Kidney capillary endothelial cell (primary cell): ENCODE results near the gene INCENP.
A peak's percentile ranks its signal among the peaks of the same experiment; 100 is the strongest.
"Not testable (repeated sequence)": the region's sequence is repeated elsewhere in the genome, so short reads cannot be mapped to it uniquely, and the experiment has no call there.

Experiments used
- DNase-seq: peaks from one replicate; pipeline ENCODE4 v3.0.0-alpha.2; 2018; ENCODE audit warnings: low spot score

Gene INCENP

DNA sequence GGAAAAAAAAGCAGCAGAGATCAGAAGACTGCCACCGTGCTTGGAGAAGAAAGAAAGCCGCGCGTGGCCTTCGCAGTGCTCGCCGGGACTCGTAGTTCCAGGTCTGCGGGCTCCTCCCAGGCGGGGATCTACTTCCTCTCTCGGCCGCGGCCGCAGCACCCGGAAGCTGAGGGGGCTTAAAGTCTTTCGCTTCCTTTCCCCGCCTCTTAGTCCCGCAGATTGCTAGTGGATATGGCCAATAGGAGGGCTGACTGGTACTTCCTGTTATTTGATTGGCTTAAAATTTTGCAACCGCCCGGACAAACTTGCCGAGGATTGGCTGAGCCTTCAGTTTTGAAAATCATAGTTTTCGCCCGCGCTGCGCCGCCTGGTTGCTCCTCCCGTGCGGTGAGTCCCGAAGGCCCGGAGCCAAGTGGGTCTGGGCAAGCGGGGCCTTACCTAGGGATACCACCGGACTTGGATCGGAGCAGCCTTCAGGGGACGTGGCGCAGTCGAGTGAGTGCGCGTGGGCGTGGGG is at the start of gene INCENP:
INCENP (plus strand) TSS at position 343 of the 517 bp plus-strand sequence. CDS start 4,151 bp downstream, outside the sequence.
- DNase-seq, result peak; percentile 97

DNA sequence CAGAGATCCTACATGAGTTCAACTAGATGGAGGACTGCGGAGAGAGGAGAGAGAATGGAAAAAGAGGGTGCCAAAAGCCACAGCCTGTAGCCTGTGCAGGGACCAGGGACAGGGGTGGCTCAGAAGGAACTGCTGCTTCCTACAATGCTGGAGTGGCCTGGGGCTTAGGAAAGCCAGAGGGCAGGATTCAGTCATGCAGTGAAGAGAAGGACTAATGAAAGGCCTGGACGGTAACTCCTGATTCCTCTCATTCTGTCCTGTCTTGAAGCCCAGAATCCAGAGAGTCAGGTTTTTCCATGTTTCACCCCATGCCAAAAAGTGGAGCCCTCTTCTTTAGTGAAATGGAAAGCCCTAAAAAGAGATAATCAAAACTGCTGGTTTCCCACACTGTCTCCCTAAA is 48.4 kb upstream of the INCENP start:
- DNase-seq, result no peak

DNA sequence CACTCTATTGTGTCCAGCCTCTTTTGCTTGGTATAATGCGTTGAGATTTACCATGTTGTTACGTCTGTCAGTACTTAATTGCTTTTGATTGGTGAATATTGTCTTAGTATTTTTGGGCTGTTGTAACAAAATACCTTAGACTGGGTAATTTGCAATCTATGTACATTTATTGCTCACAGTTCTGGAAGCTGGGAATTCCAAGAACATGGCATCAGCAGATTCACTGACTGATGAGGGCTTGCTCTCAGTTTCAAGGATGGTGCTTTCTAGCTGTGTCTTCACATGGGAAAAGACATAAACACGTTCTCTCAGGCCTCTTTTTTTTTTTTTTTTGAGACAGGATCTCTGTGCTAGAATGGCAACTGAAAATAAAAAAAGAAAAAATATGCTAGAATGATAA is 46.7 kb upstream of the INCENP start:
- no peak for DNase-seq

DNA sequence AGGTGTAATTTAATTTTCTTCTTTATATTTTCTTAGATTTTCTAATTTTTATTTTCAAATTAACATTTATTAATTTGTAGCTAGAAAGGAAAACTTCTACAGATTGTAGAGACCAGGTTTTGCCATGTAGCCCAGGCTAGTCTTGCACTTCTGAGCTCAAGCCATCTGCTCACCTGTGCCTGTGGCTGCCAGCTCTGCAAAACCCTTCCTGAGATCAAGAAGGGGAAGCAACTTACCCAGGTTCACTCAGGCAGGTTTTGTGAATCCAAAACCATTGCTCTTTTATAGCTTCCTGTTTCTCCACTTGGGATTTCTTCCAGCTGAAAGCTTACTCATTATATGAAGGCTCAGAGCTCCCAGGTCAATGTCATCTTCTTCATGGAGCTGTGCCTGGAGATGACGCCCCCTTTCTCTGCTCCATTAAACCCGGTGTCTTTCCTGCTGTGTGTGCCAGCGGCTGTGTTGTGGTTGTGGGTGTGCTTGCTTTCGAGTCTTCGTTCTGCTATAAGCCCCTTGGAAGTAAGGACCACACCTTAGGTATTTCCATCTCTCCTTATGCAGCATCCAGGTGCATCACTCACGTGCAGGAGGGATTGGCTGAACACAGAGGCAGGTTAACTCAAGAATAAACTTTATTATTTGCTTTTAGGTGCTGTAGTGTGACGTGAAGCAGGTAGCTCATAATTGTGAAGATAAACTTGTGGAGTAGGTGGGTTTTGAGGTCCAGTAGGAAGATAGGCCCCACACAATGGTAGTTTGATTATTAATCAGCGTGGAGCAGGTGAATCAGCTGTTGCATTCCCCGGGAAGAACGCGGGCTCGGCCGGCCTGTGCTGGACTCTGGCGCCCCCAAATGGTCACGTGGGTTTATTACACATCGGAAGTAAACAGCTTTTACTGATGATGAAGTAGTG is 42.2 kb upstream of the INCENP start:
- peak; percentile 65 for DNase-seq

DNA sequence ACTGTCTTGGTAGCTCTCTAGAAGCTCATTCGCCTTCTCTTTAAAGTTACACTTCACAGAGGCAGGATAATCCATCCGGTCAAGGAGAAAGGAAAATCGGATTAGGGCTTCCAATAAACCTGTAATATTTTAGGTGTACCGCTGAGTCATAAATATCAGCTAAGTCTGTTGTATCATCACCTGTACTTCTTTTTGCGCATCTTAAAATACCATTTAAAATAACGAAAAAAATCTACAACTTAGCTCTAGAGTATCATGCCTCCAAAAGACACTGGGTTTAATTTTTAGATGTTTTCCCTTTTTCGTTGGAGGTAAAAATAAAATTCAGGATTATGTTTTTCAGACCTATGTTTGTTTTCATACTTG is 41.5 kb upstream of the INCENP start:
- DNase-seq, result no peak

DNA sequence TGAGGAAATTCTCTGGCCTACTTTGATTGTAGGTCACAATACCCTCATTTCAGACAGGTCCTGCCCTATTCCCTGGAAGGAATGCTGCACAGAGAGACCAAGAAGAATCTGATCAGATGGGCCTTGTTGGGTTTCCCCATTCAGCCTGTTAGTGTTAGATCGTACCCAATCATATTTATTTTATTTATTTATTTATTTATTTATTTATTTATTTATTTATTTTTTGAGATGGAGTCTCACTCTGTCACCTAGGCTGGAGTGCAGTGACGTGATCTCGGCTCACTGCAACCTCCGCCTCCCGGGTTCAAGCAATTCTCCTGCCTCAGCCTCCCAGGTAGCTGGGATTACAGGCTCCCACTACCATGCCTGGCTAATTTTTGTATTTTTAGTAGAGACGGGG is 39.0 kb upstream of the INCENP start:
- DNase-seq, result not testable (repeated sequence)

DNA sequence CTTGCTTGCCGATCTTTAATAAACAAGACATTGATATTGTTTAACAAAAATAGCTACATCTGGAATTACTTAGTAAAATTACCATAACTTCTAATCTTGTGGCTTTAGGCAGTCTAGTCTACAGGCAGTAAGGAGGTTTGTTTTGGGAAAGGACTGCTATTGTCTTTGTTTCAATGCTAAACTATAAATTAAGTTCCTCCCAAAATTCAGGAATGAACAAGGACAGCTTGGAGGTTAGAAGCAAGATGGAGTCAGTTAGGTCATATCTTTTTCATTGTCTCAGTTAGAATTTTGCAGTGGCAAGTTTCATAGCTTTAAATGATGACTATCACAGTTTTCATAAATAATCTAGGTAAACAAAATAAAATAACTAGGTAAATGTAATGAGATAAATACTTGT is 36.1 kb upstream of the INCENP start:
- no peak for DNase-seq

DNA sequence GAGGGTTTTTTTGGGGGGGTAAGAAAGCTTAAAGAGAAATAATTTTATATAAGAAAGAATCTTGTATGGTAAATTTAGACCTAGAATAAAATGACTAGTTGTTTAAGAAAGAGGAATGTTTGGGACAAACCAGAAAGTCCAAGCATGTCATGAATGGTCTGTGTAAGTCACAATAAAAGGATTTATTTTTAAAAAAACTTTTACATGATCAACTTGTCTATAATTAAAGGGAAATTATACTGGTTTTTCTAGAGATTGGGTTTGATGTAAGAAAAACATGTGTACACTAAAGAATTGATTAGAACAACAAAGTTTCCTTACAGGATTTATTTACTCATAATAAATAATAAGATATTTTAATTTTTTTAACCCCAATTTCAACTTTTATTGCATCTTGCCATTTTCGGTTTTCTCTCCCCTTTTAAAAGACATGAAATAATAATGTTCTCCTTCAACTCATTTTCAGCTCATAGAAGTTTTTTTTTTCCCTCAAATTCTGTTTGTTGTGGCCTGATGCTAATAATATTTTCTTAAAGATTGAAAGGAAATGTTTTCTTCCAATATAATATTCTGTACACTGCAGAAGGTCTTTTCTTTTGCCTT is 35.4 kb upstream of the INCENP start:
- no peak for DNase-seq

DNA sequence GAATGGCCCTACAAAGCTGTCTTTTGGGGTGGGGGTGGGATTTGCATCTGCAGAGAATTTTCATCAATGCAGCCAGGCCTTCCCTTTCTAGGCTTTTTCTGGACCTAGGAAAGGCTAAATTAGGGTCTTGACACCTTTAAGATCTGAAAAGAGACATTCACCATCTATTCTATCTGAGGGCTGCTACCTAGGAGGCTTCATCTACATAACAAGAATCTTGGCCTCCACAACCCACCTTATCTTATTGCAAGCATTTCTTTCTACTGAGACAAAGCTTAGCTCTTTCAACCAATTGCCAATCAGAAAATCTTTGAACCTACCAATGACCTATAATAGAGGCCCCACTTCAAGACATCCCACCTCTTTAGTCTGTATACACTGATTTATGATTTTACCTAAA is 20.7 kb upstream of the INCENP start:
- no peak for DNase-seq

DNA sequence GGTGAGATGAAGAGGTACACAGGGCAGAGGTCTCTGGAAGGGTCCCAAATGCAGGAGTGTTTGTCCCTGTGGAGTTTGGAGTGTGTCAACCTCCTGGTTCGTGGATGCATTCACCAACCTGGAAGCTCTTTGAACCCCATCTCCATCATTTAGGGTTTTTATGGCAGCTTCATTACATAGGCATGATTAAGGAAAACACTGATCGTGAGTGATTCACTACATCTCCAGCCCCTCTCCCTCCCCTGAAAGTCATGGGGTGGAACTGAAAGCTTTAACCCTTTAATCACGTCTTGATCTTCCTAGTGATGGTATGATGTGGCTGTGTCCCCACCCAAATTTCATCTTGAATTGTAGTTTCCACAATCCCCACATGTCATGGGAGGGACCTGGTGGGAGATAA is 19.8 kb upstream of the INCENP start:
- DNase-seq, result no peak

DNA sequence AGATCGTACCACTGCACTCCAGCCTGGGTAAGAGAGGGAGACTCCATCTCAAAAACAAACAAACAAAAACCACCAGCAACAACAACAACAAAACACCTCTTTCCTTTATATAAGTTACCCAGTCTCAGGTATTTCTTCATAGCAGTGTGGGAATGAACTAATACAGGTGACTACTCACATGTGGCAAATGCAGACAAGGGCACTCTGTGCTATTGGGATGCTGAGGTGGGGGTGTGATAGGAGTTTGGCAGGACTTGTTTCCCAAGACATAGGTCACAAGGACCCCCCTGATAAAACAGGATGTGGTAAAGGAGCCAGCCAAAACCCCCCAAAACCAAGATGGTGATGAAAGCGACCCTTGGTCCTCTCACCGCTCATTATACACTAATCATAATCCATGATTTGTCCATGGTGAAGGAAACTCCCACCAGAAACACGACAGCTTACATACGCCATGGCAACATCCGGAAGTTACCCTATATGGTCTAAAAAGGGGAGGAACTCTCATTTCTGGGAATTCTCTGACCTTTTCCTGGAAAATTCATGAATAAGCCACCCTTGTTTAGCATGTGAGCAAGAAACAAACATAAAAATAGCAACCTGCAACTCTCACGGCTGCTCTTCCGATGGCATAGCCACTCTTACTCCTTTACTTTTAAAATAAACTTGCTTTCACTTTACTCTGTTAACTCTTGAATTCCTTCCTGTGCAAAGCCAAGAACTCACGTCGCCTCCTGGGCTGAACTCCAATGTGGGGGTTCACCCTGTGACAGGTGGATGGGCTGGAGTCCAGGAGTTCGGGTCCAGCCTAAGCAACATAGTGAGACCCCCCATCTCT is 18.8 kb upstream of the INCENP start:
- DNase-seq, result no peak

DNA sequence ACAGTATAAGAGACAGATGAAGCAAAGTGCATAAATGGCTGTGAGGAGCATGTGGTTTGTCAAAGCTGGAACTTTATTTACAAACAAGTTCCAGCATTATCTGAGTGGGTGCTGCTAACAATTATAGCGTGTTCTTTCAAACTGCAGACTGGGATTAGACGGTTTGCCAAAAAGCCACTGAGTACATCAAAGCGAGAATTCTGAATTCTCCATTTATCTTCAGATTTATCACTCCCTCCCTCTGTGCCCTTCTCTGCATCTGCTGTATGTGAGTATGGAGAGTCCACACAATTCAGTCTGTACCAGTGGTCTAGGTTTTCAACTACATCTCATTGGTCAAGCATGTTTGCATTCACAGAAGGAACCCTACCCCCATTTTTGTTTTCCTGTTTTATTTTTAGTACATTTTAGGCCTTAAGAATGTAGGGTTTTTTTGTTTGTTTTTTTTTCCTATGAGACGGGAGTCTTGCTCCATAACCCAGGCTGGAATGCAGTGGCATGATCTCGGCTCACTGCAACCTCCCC is 18.1 kb upstream of the INCENP start:
- no peak for DNase-seq

DNA sequence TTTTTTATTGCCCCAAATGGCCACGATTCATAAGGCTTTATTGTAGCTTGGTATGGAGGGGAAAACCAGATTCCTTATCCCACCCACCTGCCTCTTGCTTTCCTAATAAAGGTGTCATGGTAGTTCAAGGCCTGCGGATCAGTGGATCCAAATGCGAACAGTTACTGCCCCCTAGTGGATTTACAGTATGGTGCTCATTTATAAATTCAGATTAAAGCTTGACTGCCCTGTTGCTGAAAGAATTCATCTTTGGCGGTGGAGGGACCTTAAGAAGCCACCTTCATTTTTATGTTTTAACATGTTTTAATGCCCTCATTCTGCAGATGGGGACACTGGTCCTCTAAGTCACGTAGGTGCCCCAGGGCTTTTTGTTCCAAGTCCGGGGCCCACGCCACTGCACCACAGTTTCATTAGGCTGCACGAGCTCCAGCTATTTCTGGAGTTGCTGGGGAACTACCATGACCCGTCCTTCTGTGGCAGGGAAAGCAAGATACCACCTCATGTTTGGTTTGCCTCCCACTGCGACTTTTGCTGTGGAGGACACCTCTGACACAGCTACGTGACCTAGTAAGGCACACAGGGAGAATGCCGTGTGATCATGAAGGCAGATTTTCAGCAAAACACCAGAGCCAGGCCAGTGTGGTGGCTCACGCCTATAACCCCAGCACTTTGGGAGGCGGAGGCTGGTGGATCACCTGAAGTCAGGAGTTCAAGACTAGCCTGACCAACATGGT is 15.6 kb upstream of the INCENP start:
- peak; percentile 70 for DNase-seq

DNA sequence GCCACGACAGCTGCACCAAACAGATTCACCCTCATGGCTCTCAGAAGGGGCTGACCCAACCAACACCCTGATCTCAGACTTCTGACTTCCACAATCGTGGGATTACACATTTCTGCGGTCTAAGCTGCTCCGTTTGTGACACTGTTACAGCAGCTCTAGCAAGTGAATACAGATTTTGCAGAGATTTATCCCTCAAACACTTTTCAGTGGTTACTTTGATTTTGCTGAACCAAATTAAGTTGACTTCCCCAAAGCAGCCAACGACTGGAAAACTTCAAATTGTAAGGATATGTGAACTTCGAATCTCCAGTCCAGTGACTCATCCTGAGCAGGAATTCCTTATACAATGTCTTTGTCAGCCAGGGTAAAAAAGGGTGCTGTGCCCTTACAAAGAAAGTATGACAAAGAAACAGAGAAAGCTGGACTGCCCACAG is 14.8 kb upstream of the INCENP start:
- DNase-seq, result peak; percentile 57

DNA sequence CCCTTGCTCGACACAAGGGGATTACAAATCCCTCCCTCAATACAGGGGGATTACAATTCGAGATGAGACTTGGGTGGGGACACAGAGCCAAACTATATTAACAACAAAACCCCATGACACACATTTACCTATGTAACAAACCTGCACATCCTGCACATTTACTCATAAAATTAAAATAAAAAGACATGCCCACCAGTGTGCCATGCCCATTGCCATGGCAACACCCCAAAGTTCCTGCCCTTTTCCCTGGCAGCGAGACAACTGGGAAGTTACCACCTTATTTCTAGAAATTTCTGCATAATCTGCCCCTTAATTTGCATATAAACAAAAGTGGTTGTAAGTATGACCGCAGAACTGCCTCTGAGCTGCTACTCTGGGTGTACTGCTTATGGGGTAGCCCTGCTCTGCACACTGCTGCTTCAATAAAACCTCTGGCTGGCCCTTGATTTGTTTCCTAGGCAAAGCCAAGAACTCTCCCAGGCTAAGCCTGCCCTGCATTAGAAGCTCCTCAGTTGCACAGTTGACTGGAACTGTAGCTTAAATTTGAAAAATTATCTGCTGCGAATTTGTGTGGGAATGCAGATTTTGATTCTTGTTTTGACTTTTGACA is 8.6 kb upstream of the INCENP start:
- DNase-seq, result no peak

DNA sequence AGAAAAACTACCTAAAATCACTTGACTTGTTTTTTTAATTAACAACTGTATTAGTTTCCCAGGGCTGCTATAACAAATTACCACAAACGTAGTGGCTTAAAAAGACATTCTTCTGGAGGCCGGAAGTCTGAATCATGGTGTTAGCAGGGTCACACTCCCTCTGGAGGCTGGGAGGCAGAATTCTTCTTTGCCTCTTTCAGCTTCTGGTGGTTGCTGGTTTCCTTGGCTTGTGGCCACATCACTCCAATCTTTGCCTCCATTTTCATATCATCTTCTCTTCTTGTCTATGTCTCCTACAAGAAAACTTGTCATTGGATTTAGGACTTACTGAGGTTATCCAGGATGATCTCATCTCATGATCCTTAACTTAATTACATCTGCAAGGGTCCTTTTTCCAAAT is 7.4 kb upstream of the INCENP start:
- no peak for DNase-seq

DNA sequence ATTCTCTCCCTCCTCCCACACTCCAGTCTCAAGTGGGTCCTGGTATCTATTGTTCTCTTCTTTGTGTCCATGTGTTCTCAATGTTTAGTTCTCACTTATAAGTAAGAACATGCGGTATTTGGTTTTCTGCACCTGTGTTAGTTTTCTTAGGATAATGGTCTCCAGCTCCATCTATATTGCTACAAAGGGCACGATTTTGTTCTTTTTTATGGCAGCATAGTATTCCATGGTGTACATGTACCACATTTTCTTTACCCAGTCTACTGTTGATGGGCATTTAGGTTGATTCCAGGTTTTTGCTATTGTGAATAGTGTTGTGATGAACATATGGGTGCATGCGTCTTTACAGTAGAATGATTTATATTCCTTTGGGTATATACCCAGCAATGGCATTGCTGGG is 4.2 kb upstream of the INCENP start:
- no peak for DNase-seq

DNA sequence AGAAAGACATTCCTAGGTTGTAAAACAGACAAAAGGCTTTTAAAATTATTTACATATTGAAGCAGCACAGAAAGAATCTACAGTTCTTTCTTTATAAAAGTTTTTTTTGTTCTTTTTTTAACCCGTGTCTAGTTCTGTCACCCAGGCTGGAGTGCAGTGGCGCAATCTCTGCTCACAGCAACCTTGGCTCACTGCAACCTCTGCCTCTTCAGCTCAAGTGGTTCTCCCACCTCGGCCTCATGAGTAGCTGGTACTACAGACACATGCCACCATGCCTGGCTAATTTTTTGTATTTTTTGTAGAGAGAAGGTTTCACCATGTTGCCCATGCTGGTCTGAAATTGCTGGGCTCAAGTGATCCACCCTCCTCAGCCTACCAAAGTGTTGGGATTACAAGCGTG is 3.8 kb upstream of the INCENP start:
- no peak for DNase-seq

DNA sequence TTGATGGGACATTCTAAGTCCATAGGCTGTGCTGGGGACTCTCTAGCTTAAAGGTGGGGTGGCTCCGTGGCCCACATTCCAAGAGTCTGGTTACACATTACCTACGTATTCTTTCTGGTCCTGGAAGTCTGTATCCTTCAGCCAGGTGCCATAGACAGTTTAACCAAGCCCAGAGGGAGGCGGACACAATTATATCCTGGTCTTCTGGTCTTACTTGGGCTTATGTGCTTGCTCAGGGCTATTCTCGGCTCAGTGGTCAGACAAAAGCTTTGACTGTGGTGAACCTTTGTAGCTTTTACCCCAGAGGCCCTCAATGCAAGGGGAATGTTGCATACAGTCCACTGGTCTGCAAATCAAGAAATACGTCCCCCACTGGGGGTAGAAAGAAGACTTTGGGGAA is 3.4 kb upstream of the INCENP start:
- DNase-seq, result no peak

DNA sequence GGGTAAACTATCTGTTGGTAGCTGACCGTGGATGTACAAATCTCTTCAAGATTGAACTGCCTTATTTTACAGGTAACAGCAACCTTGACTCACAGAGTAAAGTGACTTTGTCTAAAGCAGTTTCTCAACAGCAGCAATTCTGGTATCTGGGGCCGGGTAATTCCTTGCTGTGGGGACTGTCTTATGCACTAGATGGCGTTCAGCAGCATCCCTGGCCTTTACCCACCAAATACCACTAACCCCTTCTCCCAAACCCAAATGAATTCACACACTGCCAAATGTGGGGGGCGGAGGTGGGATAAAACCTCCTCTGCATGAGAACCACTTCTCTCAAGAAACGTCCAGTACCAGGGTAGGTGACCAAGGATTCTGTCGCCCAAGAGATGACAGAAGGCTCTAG is 1.7 kb upstream of the INCENP start:
- no peak for DNase-seq
